Measurements from ENCODE around the gene POU3F1.

The POU3F1 gene

DNA sequence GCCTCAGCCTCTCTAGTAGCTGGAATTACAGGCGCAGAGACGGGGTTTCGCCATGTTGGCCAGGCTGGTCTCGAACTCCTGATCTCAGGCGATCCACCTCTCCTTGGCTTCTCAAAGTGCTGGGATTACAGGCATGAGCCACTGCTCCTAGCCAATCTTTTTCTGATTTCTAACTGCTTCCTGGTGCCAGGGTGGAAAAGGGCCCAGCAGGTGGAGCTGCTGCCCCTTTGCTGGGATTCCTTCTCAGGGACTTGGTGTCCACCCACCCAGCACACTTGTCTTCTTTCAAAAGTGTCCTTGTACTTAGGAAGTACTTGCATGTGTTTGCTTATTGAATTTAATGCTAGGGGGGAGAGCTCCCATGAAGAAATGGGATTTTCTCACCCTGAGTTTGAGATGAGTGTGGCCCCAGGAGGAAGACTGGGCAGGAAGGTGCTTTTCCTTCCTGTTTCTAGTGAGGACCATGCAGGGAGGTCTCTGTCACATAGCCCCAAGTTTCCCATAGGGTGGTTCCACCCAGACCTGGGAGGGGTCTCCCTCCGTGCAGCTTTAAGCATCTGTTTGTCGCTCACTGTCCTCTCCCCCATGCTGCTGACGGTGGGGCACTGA lies 19.9 kb downstream of the POU3F1 start:
- TF ChIP-seq, protein P1, sequence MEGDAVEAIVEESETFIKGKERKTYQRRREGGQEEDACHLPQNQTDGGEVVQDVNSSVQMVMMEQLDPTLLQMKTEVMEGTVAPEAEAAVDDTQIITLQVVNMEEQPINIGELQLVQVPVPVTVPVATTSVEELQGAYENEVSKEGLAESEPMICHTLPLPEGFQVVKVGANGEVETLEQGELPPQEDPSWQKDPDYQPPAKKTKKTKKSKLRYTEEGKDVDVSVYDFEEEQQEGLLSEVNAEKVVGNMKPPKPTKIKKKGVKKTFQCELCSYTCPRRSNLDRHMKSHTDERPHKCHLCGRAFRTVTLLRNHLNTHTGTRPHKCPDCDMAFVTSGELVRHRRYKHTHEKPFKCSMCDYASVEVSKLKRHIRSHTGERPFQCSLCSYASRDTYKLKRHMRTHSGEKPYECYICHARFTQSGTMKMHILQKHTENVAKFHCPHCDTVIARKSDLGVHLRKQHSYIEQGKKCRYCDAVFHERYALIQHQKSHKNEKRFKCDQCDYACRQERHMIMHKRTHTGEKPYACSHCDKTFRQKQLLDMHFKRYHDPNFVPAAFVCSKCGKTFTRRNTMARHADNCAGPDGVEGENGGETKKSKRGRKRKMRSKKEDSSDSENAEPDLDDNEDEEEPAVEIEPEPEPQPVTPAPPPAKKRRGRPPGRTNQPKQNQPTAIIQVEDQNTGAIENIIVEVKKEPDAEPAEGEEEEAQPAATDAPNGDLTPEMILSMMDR (IDR thresholded peaks at IDR 0.05; ENCODE audit: borderline replicate concordance, control extremely low read depth, extremely low read depth, insufficient read depth, missing control alignments) = peak; percentile 79
- in situ Hi-C loops (cut with MboI; ENCODE audit: low sequenced_read_pairs, unreplicated experiment) = loop anchor here (10.0 to 25.0 kb wide), 2 partner anchors 558 to 786 kb away; no protein-coding TSS in a partner anchor
- DNase-seq (ENCODE audit: low spot score) = peak; percentile 70

DNA sequence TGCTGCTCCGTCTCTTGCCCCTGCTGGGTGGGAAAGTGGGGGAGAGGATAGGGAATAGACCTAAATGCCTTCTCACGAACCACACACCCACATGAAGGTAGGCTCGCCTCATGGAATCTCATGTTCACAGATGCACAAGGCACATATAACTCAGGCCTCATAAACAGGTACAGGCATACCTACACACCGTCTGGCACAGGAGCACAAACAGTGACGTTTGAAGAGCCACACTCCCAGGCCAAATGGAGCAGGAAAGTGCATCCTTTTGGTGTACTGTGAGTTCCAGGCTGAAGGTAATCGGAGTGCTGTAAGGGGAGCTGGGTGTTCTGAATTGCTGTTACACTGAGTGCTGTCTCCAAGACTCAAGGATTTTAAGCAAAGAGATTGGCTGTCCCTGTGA lies 20.9 kb downstream of the POU3F1 start:
- in situ Hi-C loops (cut with MboI; ENCODE audit: low sequenced_read_pairs, unreplicated experiment) = loop anchor here (10.0 to 25.0 kb wide), 2 partner anchors 559 to 787 kb away; no protein-coding TSS in a partner anchor
- DNase-seq (ENCODE audit: low spot score) = no peak
- TF ChIP-seq, protein P1 (IDR thresholded peaks at IDR 0.05; ENCODE audit: borderline replicate concordance, control extremely low read depth, extremely low read depth, insufficient read depth, missing control alignments) = no peak

DNA sequence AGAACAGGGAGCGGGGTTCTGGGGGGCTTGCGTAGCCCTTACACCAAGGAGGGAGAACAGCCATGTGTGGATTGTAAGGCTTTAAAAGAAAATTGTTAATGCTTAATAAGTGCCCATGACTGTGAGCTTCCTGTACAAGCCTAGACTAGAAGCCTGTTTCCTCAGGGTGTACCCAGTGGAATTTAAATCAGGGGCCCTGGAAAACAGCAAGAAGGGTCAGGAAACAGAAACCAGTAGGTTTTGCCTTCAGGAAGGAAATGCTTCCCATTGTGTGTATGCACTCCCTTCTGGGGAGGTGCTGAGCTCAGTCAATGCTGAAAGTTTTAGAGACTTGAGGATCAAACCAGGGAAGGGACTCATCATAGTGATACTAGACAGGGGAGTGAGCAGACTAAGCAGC lies 21.4 kb downstream of the POU3F1 start:
- no peak for DNase-seq (ENCODE audit: low spot score)
- in situ Hi-C loops (cut with MboI; ENCODE audit: low sequenced_read_pairs, unreplicated experiment) = loop anchor here (10.0 to 25.0 kb wide), 2 partner anchors 560 to 787 kb away; no protein-coding TSS in a partner anchor
- TF ChIP-seq, protein P1 (IDR thresholded peaks at IDR 0.05; ENCODE audit: borderline replicate concordance, control extremely low read depth, extremely low read depth, insufficient read depth, missing control alignments) = no peak

DNA sequence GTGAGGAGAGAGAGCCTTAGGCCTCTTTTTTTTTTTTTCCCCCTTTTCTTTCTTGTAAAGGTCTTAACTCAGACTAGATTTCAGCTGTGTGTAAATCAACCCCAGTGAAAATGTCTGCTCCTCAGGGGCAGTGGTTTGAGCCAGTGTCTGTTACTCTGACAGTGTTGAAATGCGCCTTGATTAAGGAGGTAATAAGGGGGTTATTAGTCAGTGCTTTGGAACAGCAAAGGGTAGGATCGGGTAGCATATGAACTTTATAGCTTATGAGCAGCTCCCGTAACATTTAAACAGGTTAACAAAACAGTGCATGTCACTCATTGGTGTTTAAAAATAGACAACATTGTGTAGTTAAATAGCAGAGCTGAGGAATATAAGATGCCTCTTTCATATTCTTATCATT lies 23.8 kb downstream of the POU3F1 start:
- TF ChIP-seq, protein P1 (IDR thresholded peaks at IDR 0.05; ENCODE audit: borderline replicate concordance, control extremely low read depth, extremely low read depth, insufficient read depth, missing control alignments) = no peak
- no peak for DNase-seq (ENCODE audit: low spot score)
- in situ Hi-C loops (cut with MboI; ENCODE audit: low sequenced_read_pairs, unreplicated experiment) = loop anchor here (10.0 kb wide), 1 partner anchor 562 kb away; no protein-coding TSS in a partner anchor

DNA sequence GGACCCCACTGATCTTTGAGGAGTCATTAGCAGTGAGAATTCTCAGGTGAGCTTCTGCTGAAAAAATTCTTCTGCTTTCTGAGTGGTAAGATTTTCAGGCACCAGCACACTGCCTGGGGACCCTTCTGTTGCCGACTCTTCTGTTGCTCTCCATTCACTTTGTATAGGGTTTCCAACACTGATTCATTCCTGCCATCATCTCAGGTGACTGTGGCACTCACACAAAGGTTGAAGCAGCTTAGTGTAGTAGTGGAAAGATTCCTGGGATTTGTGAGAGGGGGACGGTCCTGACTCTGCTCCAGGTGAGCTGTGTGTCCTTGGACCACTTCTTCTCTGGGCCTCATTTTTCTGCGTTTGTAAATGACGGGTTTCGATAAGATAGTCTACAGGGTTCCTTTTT lies 24.6 kb downstream of the POU3F1 start:
- DNase-seq (ENCODE audit: low spot score) = no peak
- in situ Hi-C loops (cut with MboI; ENCODE audit: low sequenced_read_pairs, unreplicated experiment) = loop anchor here (10.0 kb wide), 1 partner anchor 563 kb away; no protein-coding TSS in a partner anchor
- TF ChIP-seq, protein P1 (IDR thresholded peaks at IDR 0.05; ENCODE audit: borderline replicate concordance, control extremely low read depth, extremely low read depth, insufficient read depth, missing control alignments) = no peak

DNA sequence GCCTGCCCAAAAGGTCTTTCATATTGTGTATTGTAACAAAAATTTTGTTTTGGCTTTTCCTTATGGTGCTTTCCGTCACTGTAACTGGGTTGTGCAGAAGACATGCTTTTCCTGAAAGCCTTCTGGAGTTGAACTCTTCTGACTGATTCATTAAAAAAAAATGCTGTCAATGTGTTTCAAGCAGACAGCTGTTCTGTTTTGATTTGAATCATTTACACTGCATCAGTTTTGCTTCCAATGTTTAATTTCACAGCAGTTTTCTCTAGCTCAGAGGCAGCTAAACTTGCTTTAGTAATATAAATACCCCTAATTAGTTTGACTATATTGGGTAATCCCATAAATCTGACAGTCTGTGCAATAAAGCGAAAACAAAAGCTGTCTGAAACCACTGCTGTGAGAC lies 26.2 kb downstream of the POU3F1 start:
- DNase-seq (ENCODE audit: low spot score) = no peak
- TF ChIP-seq, protein P1 (IDR thresholded peaks at IDR 0.05; ENCODE audit: borderline replicate concordance, control extremely low read depth, extremely low read depth, insufficient read depth, missing control alignments) = no peak
- in situ Hi-C loops (cut with MboI; ENCODE audit: low sequenced_read_pairs, unreplicated experiment) = loop anchor here (10.0 kb wide), 1 partner anchor 564 kb away; no protein-coding TSS in a partner anchor

Measured in GM13976 (cell line).